Lower lobe of right lung (tissue), 2 donors: ENCODE measurements around the gene ALOXE3. TPM values are rescaled to one million over a fixed set of nuclear protein-coding genes. Genes with fewer than 3 reads are reported as not detected.

Experiments
- ATAC-seq, 2 donors: fragments of 200-7000 bp; cut with Tn5 transposase; one replicate each; pipeline ENCODE4 v1.9.1; 2020 to 2022; ENCODE audit warnings: mild to moderate bottlenecking in 2 of 2, moderate library complexity in 2 of 2
- DNase-seq: peaks from one replicate; pipeline ENCODE4 v3.0.0-alpha.2; 2020
- H3K27ac ChIP-seq: fragments of 200-600 bp; one replicate; pipeline ENCODE4 v1.8.0; 2022
- H3K27me3 ChIP-seq: fragments of 200-600 bp; one replicate; pipeline ENCODE4 v1.8.0; 2022; ENCODE audit warnings: low read depth
- H3K36me3 ChIP-seq: fragments of 200-600 bp; one replicate; pipeline ENCODE4 v1.8.0; 2022; ENCODE audit warnings: mild to moderate bottlenecking
- H3K4me1 ChIP-seq: fragments of 200-600 bp; one replicate; pipeline ENCODE4 v1.8.0; 2022
- H3K4me3 ChIP-seq: fragments of 200-600 bp; one replicate; pipeline ENCODE4 v1.8.0; 2022; ENCODE audit warnings: mild to moderate bottlenecking
- H3K9me3 ChIP-seq: fragments of 200-600 bp; one replicate; pipeline ENCODE4 v1.8.0; 2022
- intact Hi-C: fragments of 100-400 bp; cut with DNase I; formaldehyde crosslinking; loops from one replicate; pipeline ENCODE4 v1.11.0; 2022
- total RNA-seq: library from RNA; stranded (reverse); fragmentation: NEBNext Ultra II Directional; extraction: Animal tissue kit (Norgen Biotek cat#: 25700); gene quantifications from one replicate; pipeline ENCODE4 v1.2.1, GENCODE V29; 2021
- TF ChIP-seq, protein P1 (sequence below): fragments of 200-600 bp; IDR thresholded peaks from one replicate; pipeline ENCODE4 v1.8.0; 2022; ENCODE audit warnings: antibody characterized with exemption, mild to moderate bottlenecking
- donor health status: DM: no; HTN: yes; CAD: no; lungs with severe emphysema.

The ALOXE3 gene
- total RNA-seq, 1 donor from 2014 or later = not detected

DNA sequence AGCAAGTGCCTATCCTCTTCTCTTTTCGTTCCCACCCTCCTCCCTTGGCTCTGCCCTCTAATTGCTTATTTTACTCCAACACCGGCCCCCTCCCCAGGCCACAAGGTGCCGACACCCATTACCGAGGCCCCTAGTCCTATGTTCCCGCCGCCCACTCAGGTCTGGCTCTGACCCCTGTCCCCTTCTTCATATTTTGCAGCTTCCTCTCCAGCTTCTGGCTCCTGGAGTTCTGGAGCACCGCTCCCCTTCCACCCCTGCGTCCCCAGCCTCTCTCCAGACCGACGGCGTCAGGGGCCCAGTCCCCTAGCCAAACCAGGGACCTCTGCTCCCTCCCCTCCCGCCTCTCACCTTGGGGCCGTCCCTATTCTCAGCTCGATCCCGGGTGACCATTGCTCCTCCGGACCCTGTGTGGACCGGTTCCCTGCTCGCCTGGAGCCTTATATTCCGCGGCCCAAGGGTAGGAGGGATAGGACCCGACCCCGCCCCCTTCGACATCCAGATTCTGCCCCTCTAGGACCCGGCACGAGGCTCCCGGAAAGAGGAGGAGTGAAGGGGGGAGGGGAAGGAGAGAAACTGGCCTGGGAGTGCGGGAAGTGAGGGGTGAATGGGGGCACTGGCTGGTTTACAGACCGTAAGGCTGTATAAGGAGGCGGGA lies 5.5 kb upstream of the ALOXE3 start, which contains the start of gene HES7:
Gene HES7 (minus strand): TSS at position 412 of the 655 bp plus-strand sequence. CDS start 22 bp downstream, at position 390.
- H3K4me3 ChIP-seq = peak within 1 kb of the TSS; percentile 74
- no peak for DNase-seq
- no peaks in the 10 kb centered on the region for H3K36me3 ChIP-seq
- H3K4me1 ChIP-seq = peaks cover 76% of the 10 kb centered on the region
- ATAC-seq = no peak
- TF ChIP-seq, protein P1, sequence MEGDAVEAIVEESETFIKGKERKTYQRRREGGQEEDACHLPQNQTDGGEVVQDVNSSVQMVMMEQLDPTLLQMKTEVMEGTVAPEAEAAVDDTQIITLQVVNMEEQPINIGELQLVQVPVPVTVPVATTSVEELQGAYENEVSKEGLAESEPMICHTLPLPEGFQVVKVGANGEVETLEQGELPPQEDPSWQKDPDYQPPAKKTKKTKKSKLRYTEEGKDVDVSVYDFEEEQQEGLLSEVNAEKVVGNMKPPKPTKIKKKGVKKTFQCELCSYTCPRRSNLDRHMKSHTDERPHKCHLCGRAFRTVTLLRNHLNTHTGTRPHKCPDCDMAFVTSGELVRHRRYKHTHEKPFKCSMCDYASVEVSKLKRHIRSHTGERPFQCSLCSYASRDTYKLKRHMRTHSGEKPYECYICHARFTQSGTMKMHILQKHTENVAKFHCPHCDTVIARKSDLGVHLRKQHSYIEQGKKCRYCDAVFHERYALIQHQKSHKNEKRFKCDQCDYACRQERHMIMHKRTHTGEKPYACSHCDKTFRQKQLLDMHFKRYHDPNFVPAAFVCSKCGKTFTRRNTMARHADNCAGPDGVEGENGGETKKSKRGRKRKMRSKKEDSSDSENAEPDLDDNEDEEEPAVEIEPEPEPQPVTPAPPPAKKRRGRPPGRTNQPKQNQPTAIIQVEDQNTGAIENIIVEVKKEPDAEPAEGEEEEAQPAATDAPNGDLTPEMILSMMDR = no peak
- H3K9me3 ChIP-seq = no peaks in the 10 kb centered on the region
- H3K27me3 ChIP-seq = peaks cover 52% of the 10 kb centered on the region
- intact Hi-C loops = no loop called here
- H3K27ac ChIP-seq = no peak within 1 kb of the TSS

- DNase-seq (no peak), ATAC-seq (no peak)
- peaks cover 83% of the 10 kb centered on the region for H3K4me1 ChIP-seq
- H3K4me3 ChIP-seq = peak overlapping the region; percentile 74
- no peaks in the 10 kb centered on the region for H3K36me3 ChIP-seq
- H3K27me3 ChIP-seq = peaks cover 48% of the 10 kb centered on the region
- TF ChIP-seq, protein P1 = no peak
- H3K27ac ChIP-seq = no peak overlapping the region
- no peaks in the 10 kb centered on the region for H3K9me3 ChIP-seq
- intact Hi-C loops = no loop called here
Observed at GRCh38 chr17:8122924-8123694, 4.8 kb upstream of the ALOXE3 start.

- H3K9me3 ChIP-seq = no peaks in the 10 kb centered on the region
Observed at GRCh38 chr17:8122422-8122923, 4.2 kb upstream of the ALOXE3 start.

DNA sequence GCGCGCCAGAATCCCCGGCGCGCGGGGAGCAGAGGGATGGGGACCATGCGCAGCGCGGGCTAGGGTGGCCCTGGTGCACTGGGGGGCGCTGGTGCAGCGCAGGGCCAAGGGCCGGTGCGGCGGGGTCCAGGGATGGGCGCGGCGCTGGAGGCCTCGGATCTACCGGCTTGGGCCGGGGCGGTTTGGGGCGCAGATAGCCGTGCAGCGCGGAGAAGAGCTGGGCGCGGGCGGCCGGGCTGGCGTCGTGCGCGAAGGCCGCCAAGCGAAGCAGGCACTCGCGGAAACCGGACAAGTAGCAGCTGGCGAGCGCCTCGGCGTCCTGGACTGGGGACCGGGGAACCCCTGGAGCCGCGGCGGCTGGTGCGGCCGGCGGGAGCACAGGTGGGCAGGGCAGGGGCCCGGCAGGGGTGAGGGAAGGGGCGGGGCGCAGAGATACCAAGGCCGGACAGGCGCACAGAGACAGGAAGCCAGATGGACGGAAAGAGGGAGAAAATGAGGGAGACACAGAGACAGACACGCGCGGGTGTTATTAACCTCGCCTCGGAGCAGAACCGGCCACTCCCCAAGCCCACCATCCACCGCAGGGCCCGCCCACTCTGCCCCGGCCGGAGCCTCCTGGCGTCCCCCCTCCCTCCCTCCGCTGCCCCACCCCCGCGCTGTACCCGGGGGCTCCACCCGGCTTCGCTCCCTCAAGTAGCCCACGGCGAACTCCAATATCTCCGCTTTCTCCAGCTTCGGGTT lies 3.5 kb upstream of the ALOXE3 start:
- intact Hi-C loops = no loop called here
- Histone ChIP-seq H3K9me3 (no peaks in the 10 kb centered on the region), H3K36me3 (no peaks in the 10 kb centered on the region), H3K4me3 (peak overlapping the region; percentile 74), H3K27ac (peak overlapping the region; percentile 2), H3K27me3 (peaks cover 54% of the 10 kb centered on the region), H3K4me1 (peaks cover 88% of the 10 kb centered on the region)
- TF ChIP-seq, protein P1 = peak; percentile 50
- DNase-seq = no peak
- ATAC-seq = peak; percentile 5 to 21

More at GRCh38 chr17:8122422-8122923, 4.2 kb upstream of the ALOXE3 start:
- Histone ChIP-seq H3K27ac (no peak overlapping the region), H3K36me3 (no peaks in the 10 kb centered on the region), H3K4me1 (peaks cover 89% of the 10 kb centered on the region), H3K27me3 (peaks cover 47% of the 10 kb centered on the region), H3K4me3 (peak overlapping the region; percentile 74)
- TF ChIP-seq, protein P1 = no peak
- intact Hi-C loops = no loop called here
- ATAC-seq (no peak), DNase-seq (no peak)

DNA sequence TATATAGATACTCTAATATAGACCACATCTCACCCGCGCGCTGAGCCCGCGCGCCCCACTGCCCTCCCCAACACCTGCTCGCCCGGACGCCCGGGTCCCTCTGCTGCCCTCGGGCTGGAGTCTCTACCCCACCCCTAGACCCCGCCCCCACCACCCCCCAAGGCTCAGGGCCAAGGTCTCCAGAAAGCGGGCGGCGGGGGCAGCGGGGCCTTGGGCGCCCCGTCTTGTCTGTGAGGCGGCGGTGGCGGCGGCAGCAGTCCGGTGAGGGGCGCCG lies 3.0 kb upstream of the ALOXE3 start:
- TF ChIP-seq, protein P1 = no peak
- DNase-seq (no peak), ATAC-seq (no peak)
- H3K9me3 ChIP-seq = no peaks in the 10 kb centered on the region
- H3K27ac ChIP-seq = peak overlapping the region; percentile 2
- H3K4me1 ChIP-seq = peaks cover 85% of the 10 kb centered on the region
- intact Hi-C loops = no loop called here
- H3K4me3 ChIP-seq = peak overlapping the region; percentile 74
- peaks cover 59% of the 10 kb centered on the region for H3K27me3 ChIP-seq
- no peaks in the 10 kb centered on the region for H3K36me3 ChIP-seq
